PFSK-1 (cell line): ENCODE results near the gene KPNA3.

Experiments used
- POLR2AphosphoS5 ChIP-seq: IDR thresholded peaks from 2 replicates; pipeline ENCODE4 v1.6.1; 2012; ENCODE audit warnings: low read depth, mild to moderate bottlenecking, control low read depth, low read length, moderate library complexity
- SIN3A ChIP-seq: IDR thresholded peaks from 2 replicates; pipeline ENCODE4 v1.6.1; 2012; ENCODE audit warnings: mild to moderate bottlenecking, low read length, moderate library complexity, borderline replicate concordance; ENCODE audit not compliant: insufficient read depth
- TAF1 ChIP-seq: IDR thresholded peaks from 2 replicates; pipeline ENCODE4 v1.6.1; 2012; ENCODE audit warnings: low read length, control low read depth, borderline replicate concordance; ENCODE audit not compliant: insufficient read depth

GRCh38 chr13:49749848-49750247 lies 42.6 kb downstream of the KPNA3 start:
- TF ChIP-seq POLR2AphosphoS5 (no peak), TAF1 (no peak), SIN3A (no peak)
